Measurements from ENCODE around the gene UMODL1.

Gene UMODL1

GRCh38 chr21:42071146-42071737 lies at the start of gene UMODL1:
TSS of gene UMODL1 (plus strand) at chr21:42071317. CDS start at chr21:42071317, 0 bp downstream.
- no peak for DNase-seq (ENCODE audit: low read depth)
- no peak for TF ChIP-seq CTCF (IDR thresholded peaks at IDR 0.05; ENCODE audit: insufficient read depth, low read depth, low read length, missing control alignments)
- no peak within 1 kb of the TSS for H3K4me3 ChIP-seq (ENCODE audit: low read length)

GRCh38 chr21:42021371-42022090 lies 49.6 kb upstream of the UMODL1 start:
- H3K4me3 ChIP-seq (ENCODE audit: low read length), result no peak overlapping the region
- no peak for DNase-seq (ENCODE audit: low read depth)
- no peak for TF ChIP-seq CTCF (IDR thresholded peaks at IDR 0.05; ENCODE audit: insufficient read depth, low read depth, low read length, missing control alignments)

GRCh38 chr21:42022091-42022430 lies 49.1 kb upstream of the UMODL1 start:
- TF ChIP-seq CTCF (IDR thresholded peaks at IDR 0.05; ENCODE audit: insufficient read depth, low read depth, low read length, missing control alignments), result no peak
- no peak overlapping the region for H3K4me3 ChIP-seq (ENCODE audit: low read length)
- no peak for DNase-seq (ENCODE audit: low read depth)

- DNase-seq (ENCODE audit: low read depth), result no peak
- TF ChIP-seq CTCF (IDR thresholded peaks at IDR 0.05; ENCODE audit: insufficient read depth, low read depth, low read length, missing control alignments), result no peak
- no peak overlapping the region for H3K4me3 ChIP-seq (ENCODE audit: low read length)
Observed at GRCh38 chr21:42022906-42023305, 48.2 kb upstream of the UMODL1 start.

- no peak for DNase-seq (ENCODE audit: low read depth)
- TF ChIP-seq CTCF (IDR thresholded peaks at IDR 0.05; ENCODE audit: insufficient read depth, low read depth, low read length, missing control alignments), result no peak
- no peak overlapping the region for H3K4me3 ChIP-seq (ENCODE audit: low read length)
Observed at GRCh38 chr21:42025376-42026081, 45.6 kb upstream of the UMODL1 start.

- no peak for TF ChIP-seq CTCF (IDR thresholded peaks at IDR 0.05; ENCODE audit: insufficient read depth, low read depth, low read length, missing control alignments)
- no peak for DNase-seq (ENCODE audit: low read depth)
- H3K4me3 ChIP-seq (ENCODE audit: low read length), result no peak overlapping the region
Observed at GRCh38 chr21:42026082-42026435, 45.1 kb upstream of the UMODL1 start.

Measured in epithelial cell of esophagus (primary cell).